ENCODE measurements around the gene PDE4D.

- TF ChIP-seq CTCF (IDR thresholded peaks at IDR 0.05) (no peak), POLR2A (IDR thresholded peaks at IDR 0.05) (no peak)
These were observed 253.1 kb downstream of the PDE4D start for GRCh38 chr5:59640411-59640810.
